UCSD-AML1 (cell line): ENCODE data around the gene NFE2.
"Not testable (repeated sequence)": the region's sequence is repeated elsewhere in the genome, so short reads cannot be mapped to it uniquely, and the experiment has no call there.

ENCODE experiments used
- DNase-seq: peaks from one replicate; lab custom pipeline; 2025; ENCODE audit not compliant: unreplicated experiment; lab: John Stamatoyannopoulos, UW

Gene NFE2

GRCh38 chr12:54284070-54284780, 16.6 kb downstream of the NFE2 start:
- DNase-seq: not testable (repeated sequence)

GRCh38 chr12:54282949-54283593, 17.7 kb downstream of the NFE2 start:
- no peak for DNase-seq

- not testable (repeated sequence) for DNase-seq
Observed at GRCh38 chr12:54281694-54282093, 19.1 kb downstream of the NFE2 start.

- not testable (repeated sequence) for DNase-seq
Observed at GRCh38 chr12:54281261-54281638, 19.6 kb downstream of the NFE2 start.

GRCh38 chr12:54280468-54281260, 20.2 kb downstream of the NFE2 start, which contains the start of gene HNRNPA1:
Gene HNRNPA1 (plus strand): TSS chr12:54280726. CDS start chr12:54280808, 82 bp downstream.
- DNase-seq: peak; percentile 93

GRCh38 chr12:54279632-54280467, 21.0 kb downstream of the NFE2 start, which contains the start of gene CBX5:
Gene CBX5 (minus strand): TSS chr12:54280122. CDS start chr12:54257650, 22,472 bp downstream.
- DNase-seq: peak; percentile 98

- no peak for DNase-seq
Observed at GRCh38 chr12:54279227-54279631, 21.6 kb downstream of the NFE2 start.

- no peak for DNase-seq
Observed at GRCh38 chr12:54277823-54278276, 23.0 kb downstream of the NFE2 start.

- no peak for DNase-seq
Observed at GRCh38 chr12:54276368-54276767, 24.4 kb downstream of the NFE2 start.

- DNase-seq: no peak
Observed at GRCh38 chr12:54273981-54274380, 26.8 kb downstream of the NFE2 start.

- no peak for DNase-seq
Observed at GRCh38 chr12:54272214-54272613, 28.6 kb downstream of the NFE2 start.

- DNase-seq: no peak
Observed at GRCh38 chr12:54270345-54270744, 30.5 kb downstream of the NFE2 start.

- DNase-seq: no peak
Observed at GRCh38 chr12:54266852-54267251, 34.0 kb downstream of the NFE2 start.

GRCh38 chr12:54265364-54265812, 35.4 kb downstream of the NFE2 start:
- DNase-seq: no peak

GRCh38 chr12:54262403-54262925, 38.4 kb downstream of the NFE2 start:
- no peak for DNase-seq

- DNase-seq: no peak
Observed at GRCh38 chr12:54261815-54262402, 38.9 kb downstream of the NFE2 start.

GRCh38 chr12:54259194-54260011, 41.4 kb downstream of the NFE2 start:
- DNase-seq: no peak

- DNase-seq: no peak
Observed at GRCh38 chr12:54258201-54258681, 42.6 kb downstream of the NFE2 start.

GRCh38 chr12:54257332-54257731, 43.5 kb downstream of the NFE2 start:
- DNase-seq: no peak
